ENCODE measurements around the gene PSMD3. TPM values are rescaled to one million over a fixed set of nuclear protein-coding genes. Genes with fewer than 3 reads are reported as not detected.

Gene PSMD3
- total RNA-seq, 1 experiment from 2014 or later: 179 TPM

DNA sequence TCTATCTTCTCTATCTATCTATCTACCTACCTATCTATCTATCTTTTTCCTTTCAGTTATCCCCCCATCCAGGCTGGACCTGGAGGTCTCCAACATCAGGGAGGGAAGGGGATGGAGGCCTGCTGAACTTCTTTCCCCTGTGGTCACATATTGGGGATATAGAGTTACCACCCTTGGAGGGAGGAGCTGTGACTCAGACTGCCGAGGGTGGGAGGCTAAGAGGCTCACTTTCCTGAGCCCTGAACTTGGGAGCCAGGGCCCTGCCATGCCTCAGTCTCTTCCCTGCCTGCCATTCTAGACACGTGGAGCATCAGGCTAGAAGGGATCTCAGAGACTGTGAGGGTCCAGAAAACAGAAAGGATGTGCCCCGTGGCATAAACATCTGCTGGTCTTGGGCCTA is 44.7 kb upstream of the PSMD3 start:
- H3K4me3 ChIP-seq (ENCODE audit: low read depth, low read length): no peak overlapping the region
- ChIA-PET POLR2A (no interaction called here), CTCF (no interaction called here)
- Mint-ChIP-seq H3K36me3 (ENCODE audit: insufficient read depth, unreplicated experiment) (no peaks in the 10 kb centered on the region), H3K27ac (ENCODE audit: unreplicated experiment) (no peak overlapping the region), H3K9me3 (ENCODE audit: unreplicated experiment) (no peaks in the 10 kb centered on the region), H3K4me1 (ENCODE audit: low read depth, unreplicated experiment) (peaks cover 11% of the 10 kb centered on the region), H3K27me3 (ENCODE audit: insufficient read depth, unreplicated experiment) (no peaks in the 10 kb centered on the region), H3K4me3 (ENCODE audit: unreplicated experiment) (no peak overlapping the region)
- BruUV-seq (replicated peaks): no TSS peak
- no peak for DNase-seq
- intact Hi-C loops (cut with micrococcal nuclease; ENCODE audit: unreplicated experiment): no loop called here
- H3K36me3 ChIP-seq (ENCODE audit: control insufficient read depth, insufficient read depth, low read length): no peaks in the 10 kb centered on the region
- no peaks in the 10 kb centered on the region for H3K9me3 ChIP-seq
- TF ChIP-seq, protein P1, sequence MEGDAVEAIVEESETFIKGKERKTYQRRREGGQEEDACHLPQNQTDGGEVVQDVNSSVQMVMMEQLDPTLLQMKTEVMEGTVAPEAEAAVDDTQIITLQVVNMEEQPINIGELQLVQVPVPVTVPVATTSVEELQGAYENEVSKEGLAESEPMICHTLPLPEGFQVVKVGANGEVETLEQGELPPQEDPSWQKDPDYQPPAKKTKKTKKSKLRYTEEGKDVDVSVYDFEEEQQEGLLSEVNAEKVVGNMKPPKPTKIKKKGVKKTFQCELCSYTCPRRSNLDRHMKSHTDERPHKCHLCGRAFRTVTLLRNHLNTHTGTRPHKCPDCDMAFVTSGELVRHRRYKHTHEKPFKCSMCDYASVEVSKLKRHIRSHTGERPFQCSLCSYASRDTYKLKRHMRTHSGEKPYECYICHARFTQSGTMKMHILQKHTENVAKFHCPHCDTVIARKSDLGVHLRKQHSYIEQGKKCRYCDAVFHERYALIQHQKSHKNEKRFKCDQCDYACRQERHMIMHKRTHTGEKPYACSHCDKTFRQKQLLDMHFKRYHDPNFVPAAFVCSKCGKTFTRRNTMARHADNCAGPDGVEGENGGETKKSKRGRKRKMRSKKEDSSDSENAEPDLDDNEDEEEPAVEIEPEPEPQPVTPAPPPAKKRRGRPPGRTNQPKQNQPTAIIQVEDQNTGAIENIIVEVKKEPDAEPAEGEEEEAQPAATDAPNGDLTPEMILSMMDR (IDR thresholded peaks at IDR 0.05; ENCODE audit: insufficient read depth in 1 of 2, low read depth in 1 of 2, low read length in 1 of 2, severe bottlenecking in 1 of 2, unreplicated experiment in 1 of 2): no peak
- H3K4me1 ChIP-seq: peaks cover 4% of the 10 kb centered on the region; the same call in 1 of the 2 replicates
- H3K27me3 ChIP-seq (replicated peaks; ENCODE audit: control insufficient read depth, insufficient read depth, low read length): no peaks in the 10 kb centered on the region

DNA sequence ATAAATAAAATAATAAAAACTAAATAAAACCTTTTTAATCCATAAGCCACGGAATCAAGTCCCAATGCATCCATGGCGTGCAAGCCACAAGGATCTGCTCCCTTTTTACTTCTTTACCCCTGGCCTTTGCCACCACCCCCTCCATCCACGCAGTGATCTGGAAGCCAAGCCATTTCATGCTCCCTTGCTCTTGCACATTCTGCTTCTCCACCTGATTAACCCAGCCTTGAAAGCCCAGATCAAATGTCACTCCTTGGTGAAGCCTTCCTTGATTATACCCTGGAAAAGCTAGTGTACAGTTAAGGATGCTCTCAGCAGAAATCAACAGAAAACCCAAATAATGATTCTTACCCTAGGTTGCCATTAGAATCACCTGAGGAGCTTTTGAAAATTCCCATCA is 43.2 kb upstream of the PSMD3 start:
- intact Hi-C loops (cut with micrococcal nuclease; ENCODE audit: unreplicated experiment): no loop called here

DNA sequence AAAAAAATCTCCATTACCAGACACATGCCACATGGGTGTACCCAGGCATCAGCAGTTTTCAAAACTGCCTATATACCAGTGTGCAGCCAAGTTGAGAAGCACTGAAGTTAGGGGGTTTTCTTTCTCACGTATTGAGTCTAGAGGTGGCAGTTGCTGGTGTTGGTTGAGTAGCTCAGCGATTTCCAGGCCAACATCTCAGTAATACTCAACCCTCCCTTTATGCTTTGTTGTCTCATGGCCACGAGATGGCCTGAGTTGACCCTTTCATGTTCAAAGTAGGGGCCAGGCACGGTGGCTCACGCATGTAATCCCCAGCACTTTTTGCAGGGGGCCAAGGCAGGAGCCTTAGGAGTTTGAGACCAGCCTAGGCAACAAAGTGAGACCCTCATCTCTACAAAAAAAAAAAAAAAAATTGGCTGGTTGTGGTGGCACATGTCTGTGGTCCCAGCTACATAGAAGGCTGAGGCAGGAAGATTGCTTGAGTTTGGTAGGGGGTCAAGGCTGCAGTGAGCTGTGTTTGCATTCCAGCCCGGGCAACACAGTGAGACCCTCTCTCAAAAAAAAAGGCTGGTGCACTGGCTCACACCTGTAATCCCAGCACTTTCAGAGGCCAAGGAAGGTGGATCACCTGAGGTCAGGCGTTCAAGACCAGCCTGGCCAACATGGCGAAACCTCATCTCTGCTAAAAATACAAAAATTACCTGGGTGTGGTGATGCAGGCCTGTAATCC is 42.3 kb upstream of the PSMD3 start:
- Histone ChIP-seq H3K4me3 (ENCODE audit: low read depth, low read length) (no peak overlapping the region), H3K27me3 (replicated peaks; ENCODE audit: control insufficient read depth, insufficient read depth, low read length) (no peaks in the 10 kb centered on the region; the same call in 1 of the 2 replicates), H3K4me1 (peaks cover 4% of the 10 kb centered on the region; the same call in 1 of the 2 replicates), H3K9me3 (no peaks in the 10 kb centered on the region), H3K36me3 (ENCODE audit: control insufficient read depth, insufficient read depth, low read length) (no peaks in the 10 kb centered on the region)
- H3K27ac Mint-ChIP-seq (ENCODE audit: unreplicated experiment): no peak overlapping the region
- no peaks in the 10 kb centered on the region for H3K36me3 Mint-ChIP-seq (ENCODE audit: insufficient read depth, unreplicated experiment)
- no peak for DNase-seq
- intact Hi-C loops (cut with micrococcal nuclease; ENCODE audit: unreplicated experiment): no loop called here
- no TSS peak for BruUV-seq (replicated peaks)
- POLR2A ChIA-PET: interaction anchor here (0.5 kb wide), 1 partner anchor 15 kb away, joined by 4 read pairs; no protein-coding TSS in a partner anchor
- TF ChIP-seq, protein P1 (IDR thresholded peaks at IDR 0.05; ENCODE audit: insufficient read depth in 1 of 2, low read depth in 1 of 2, low read length in 1 of 2, severe bottlenecking in 1 of 2, unreplicated experiment in 1 of 2): no peak
- no peaks in the 10 kb centered on the region for H3K27me3 Mint-ChIP-seq (ENCODE audit: insufficient read depth, unreplicated experiment)
- no peaks in the 10 kb centered on the region for H3K9me3 Mint-ChIP-seq (ENCODE audit: unreplicated experiment)
- H3K4me3 Mint-ChIP-seq (ENCODE audit: unreplicated experiment): no peak overlapping the region
- CTCF ChIA-PET: interaction anchor here (0.6 to 2.0 kb wide), 4 partner anchors 14 to 446 kb away, joined by 3 to 8 read pairs (median 4); partner anchors contain the start of gene PSMD3
- peaks cover 11% of the 10 kb centered on the region for H3K4me1 Mint-ChIP-seq (ENCODE audit: low read depth, unreplicated experiment)

More for the DNA sequence above, 43.2 kb upstream of the PSMD3 start:
- Histone ChIP-seq H3K9me3 (no peaks in the 10 kb centered on the region), H3K27me3 (replicated peaks; ENCODE audit: control insufficient read depth, insufficient read depth, low read length) (no peaks in the 10 kb centered on the region), H3K4me3 (ENCODE audit: low read depth, low read length) (no peak overlapping the region), H3K36me3 (ENCODE audit: control insufficient read depth, insufficient read depth, low read length) (no peaks in the 10 kb centered on the region), H3K4me1 (peaks cover 4% of the 10 kb centered on the region; the same call in 1 of the 2 replicates)
- Mint-ChIP-seq H3K9me3 (ENCODE audit: unreplicated experiment) (no peaks in the 10 kb centered on the region), H3K36me3 (ENCODE audit: insufficient read depth, unreplicated experiment) (no peaks in the 10 kb centered on the region), H3K4me3 (ENCODE audit: unreplicated experiment) (no peak overlapping the region), H3K27ac (ENCODE audit: unreplicated experiment) (no peak overlapping the region), H3K27me3 (ENCODE audit: insufficient read depth, unreplicated experiment) (no peaks in the 10 kb centered on the region), H3K4me1 (ENCODE audit: low read depth, unreplicated experiment) (peaks cover 11% of the 10 kb centered on the region)
- ChIA-PET CTCF (interaction anchor here (0.6 kb wide), 1 partner anchor 397 kb away, joined by 3 read pairs; no protein-coding TSS in a partner anchor), POLR2A (interaction anchor here (0.5 kb wide), 1 partner anchor 16 kb away, joined by 4 read pairs; no protein-coding TSS in a partner anchor)
- no peak for DNase-seq
- no TSS peak for BruUV-seq (replicated peaks)
- TF ChIP-seq, protein P1 (IDR thresholded peaks at IDR 0.05; ENCODE audit: insufficient read depth in 1 of 2, low read depth in 1 of 2, low read length in 1 of 2, severe bottlenecking in 1 of 2, unreplicated experiment in 1 of 2): no peak
